Measurements from ENCODE around the gene CCNL2. TPM values are rescaled to one million over a fixed set of nuclear protein-coding genes. Genes with fewer than 3 reads are reported as not detected.

The CCNL2 gene
- total RNA-seq, 2 experiments from 2014 or later = 274 to 281 TPM

GRCh38 chr1:1336931-1337792, 62.0 kb downstream of the CCNL2 start:
- H3K4me3 Mint-ChIP-seq = no peak overlapping the region
- DNase-seq (no peak), ATAC-seq (ENCODE audit: poor library complexity) (no peak)
- H3K36me3 ChIP-seq (ENCODE audit: insufficient read depth, low read length) = peaks cover 12% of the 10 kb centered on the region
- H3K36me3 Mint-ChIP-seq (ENCODE audit: low read depth) = peaks cover 7% of the 10 kb centered on the region
- H3K4me1 ChIP-seq (ENCODE audit: insufficient read depth, low read length) = no peaks in the 10 kb centered on the region
- H3K27me3 Mint-ChIP-seq = no peaks in the 10 kb centered on the region
- intact Hi-C loops (cut with DNase I, micrococcal nuclease) = no loop called here
- no peak overlapping the region for H3K4me3 ChIP-seq (ENCODE audit: low read length)
- H3K9me3 Mint-ChIP-seq = no peaks in the 10 kb centered on the region
- ChIA-PET CTCF (no interaction called here), POLR2A (interaction anchor here (1.0 kb wide), 1 partner anchor 38 kb away, joined by 3 read pairs; the partner anchor contains the start of gene AURKAIP1)
- H3K27ac Mint-ChIP-seq = no peak overlapping the region
- no peak overlapping the region for H3K27ac ChIP-seq (ENCODE audit: low read depth in 1 of 2, low read length in 2 of 2)
- TF ChIP-seq CTCF (IDR thresholded peaks at IDR 0.05) = no peak
- H3K27me3 ChIP-seq (ENCODE audit: control insufficient read depth in 1 of 2, insufficient read depth in 2 of 2, low read length in 2 of 2) = no peaks in the 10 kb centered on the region
- peaks cover 0 to 5% of the 10 kb centered on the region in 2 experiments for H3K9me3 ChIP-seq (ENCODE audit: control insufficient read depth in 1 of 2, insufficient read depth in 1 of 2, low read length in 2 of 2)
- H3K4me1 Mint-ChIP-seq (ENCODE audit: low read depth) = no peaks in the 10 kb centered on the region

- TF ChIP-seq CTCF (IDR thresholded peaks at IDR 0.05) = no peak
- Mint-ChIP-seq H3K27ac (no peak overlapping the region), H3K36me3 (ENCODE audit: low read depth) (peaks cover 7% of the 10 kb centered on the region), H3K27me3 (no peaks in the 10 kb centered on the region), H3K4me3 (no peak overlapping the region), H3K9me3 (no peaks in the 10 kb centered on the region), H3K4me1 (ENCODE audit: low read depth) (no peaks in the 10 kb centered on the region)
- ATAC-seq (ENCODE audit: poor library complexity) = no peak
- ChIA-PET CTCF (no interaction called here), POLR2A (no interaction called here)
- Histone ChIP-seq H3K36me3 (ENCODE audit: insufficient read depth, low read length) (peaks cover 12% of the 10 kb centered on the region), H3K4me1 (ENCODE audit: insufficient read depth, low read length) (no peaks in the 10 kb centered on the region), H3K9me3 (ENCODE audit: control insufficient read depth in 1 of 2, insufficient read depth in 1 of 2, low read length in 2 of 2) (peaks cover 0 to 5% of the 10 kb centered on the region in 2 experiments), H3K27ac (ENCODE audit: low read depth in 1 of 2, low read length in 2 of 2) (no peak overlapping the region), H3K4me3 (ENCODE audit: low read length) (no peak overlapping the region), H3K27me3 (ENCODE audit: control insufficient read depth in 1 of 2, insufficient read depth in 2 of 2, low read length in 2 of 2) (no peaks in the 10 kb centered on the region)
- intact Hi-C loops (cut with DNase I, micrococcal nuclease) = no loop called here
- no peak for DNase-seq
Observed at GRCh38 chr1:1336446-1336845, 62.7 kb downstream of the CCNL2 start.

- H3K4me3 Mint-ChIP-seq = no peak overlapping the region
- intact Hi-C loops (cut with DNase I, micrococcal nuclease) = no loop called here
- Histone ChIP-seq H3K27me3 (ENCODE audit: control insufficient read depth in 1 of 2, insufficient read depth in 2 of 2, low read length in 2 of 2) (no peaks in the 10 kb centered on the region), H3K27ac (ENCODE audit: low read depth in 1 of 2, low read length in 2 of 2) (no peak overlapping the region), H3K36me3 (ENCODE audit: insufficient read depth, low read length) (peaks cover 12% of the 10 kb centered on the region), H3K9me3 (ENCODE audit: control insufficient read depth in 1 of 2, insufficient read depth in 1 of 2, low read length in 2 of 2) (peaks cover 0 to 5% of the 10 kb centered on the region in 2 experiments), H3K4me3 (ENCODE audit: low read length) (no peak overlapping the region), H3K4me1 (ENCODE audit: insufficient read depth, low read length) (no peaks in the 10 kb centered on the region)
- H3K4me1 Mint-ChIP-seq (ENCODE audit: low read depth) = no peaks in the 10 kb centered on the region
- no peak overlapping the region for H3K27ac Mint-ChIP-seq
- TF ChIP-seq CTCF (IDR thresholded peaks at IDR 0.05) = no peak
- ChIA-PET POLR2A (no interaction called here), CTCF (no interaction called here)
- H3K36me3 Mint-ChIP-seq (ENCODE audit: low read depth) = peaks cover 2% of the 10 kb centered on the region
- no peak for DNase-seq
- no peaks in the 10 kb centered on the region for H3K27me3 Mint-ChIP-seq
- no peak for ATAC-seq (ENCODE audit: poor library complexity)
- no peaks in the 10 kb centered on the region for H3K9me3 Mint-ChIP-seq
Observed at GRCh38 chr1:1335792-1336248, 63.3 kb downstream of the CCNL2 start.

Small RNA genes lying within 50 kb of the gene (microRNA-seq; reads per million reads assigned to microRNA genes)
- not detected for gene MIR6808 (ENCODE audit: borderline microRNAs expressed, borderline replicate concordance)

Other genes with a start within 250 kb of the CCNL2 start
- under 1 TPM; 0.11 to 0.59 TPM for gene TTLL10, start 225.5 kb downstream of the CCNL2 start, total RNA-seq
- 10 to 100 TPM; 14.8 to 17.8 TPM for gene TNFRSF18, start 192.7 kb downstream of the CCNL2 start, total RNA-seq
- gene TNFRSF4, start 185.2 kb downstream of the CCNL2 start, total RNA-seq = 10 to 100 TPM; 27.6 to 28.6 TPM
- gene SDF4, start 167.3 kb downstream of the CCNL2 start, total RNA-seq = 10 to 100 TPM; 66.3 to 71.0 TPM
- 1 to 10 TPM; 4.9 to 5.1 TPM for gene B3GALT6, start 167.1 kb downstream of the CCNL2 start, total RNA-seq
- gene C1QTNF12, start 152.6 kb downstream of the CCNL2 start, total RNA-seq = 1 to 10 TPM; 3.4 to 4.8 TPM
- 10 to 100 TPM; 41.4 to 41.5 TPM for gene UBE2J2, start 125.5 kb downstream of the CCNL2 start, total RNA-seq
- 10 to 100 TPM; 12.0 to 13.3 TPM for gene SCNN1D, start 118.9 kb downstream of the CCNL2 start, total RNA-seq
- gene ACAP3, start 91.4 kb downstream of the CCNL2 start, total RNA-seq = 10 to 100 TPM; 45.3 to 46.4 TPM
- 10 to 100 TPM; 18.1 to 19.2 TPM for gene PUSL1, start 90.7 kb downstream of the CCNL2 start, total RNA-seq
- gene INTS11, start 74.7 kb downstream of the CCNL2 start, total RNA-seq = 100 to 1,000 TPM; 130 to 137 TPM
- 10 to 100 TPM; 11.6 to 12.9 TPM for gene CPTP, start 74.5 kb downstream of the CCNL2 start, total RNA-seq
- gene TAS1R3, start 68.1 kb downstream of the CCNL2 start, total RNA-seq = 1 to 10 TPM; 3.3 to 3.4 TPM
- 10 to 100 TPM; 44.9 to 45.5 TPM for gene DVL1, start 49.9 kb downstream of the CCNL2 start, total RNA-seq
- gene MXRA8, start 40.8 kb downstream of the CCNL2 start, total RNA-seq = 1 to 10 TPM; 1.6 to 2.9 TPM
- gene AURKAIP1, start 24.1 kb downstream of the CCNL2 start, total RNA-seq = 10 to 100 TPM; 59.2 to 64.6 TPM
- 100 to 1,000 TPM in 1 of 2 experiments, 10 to 100 TPM in 1; 99.9 to 103 TPM for gene MRPL20, start 8.0 kb upstream of the CCNL2 start, total RNA-seq
- gene ANKRD65, start 21.9 kb upstream of the CCNL2 start, total RNA-seq = not detected
- gene VWA1, start 36.4 kb upstream of the CCNL2 start, total RNA-seq = not detected
- under 1 TPM; 0.28 to 0.74 TPM for gene ATAD3C, start 50.4 kb upstream of the CCNL2 start, total RNA-seq
- gene ATAD3B, start 72.4 kb upstream of the CCNL2 start, total RNA-seq = 10 to 100 TPM; 44.3 to 49.1 TPM
- gene ATAD3A, start 112.8 kb upstream of the CCNL2 start, total RNA-seq = 10 to 100 TPM; 17.0 to 19.5 TPM
- 1 to 10 TPM in 1 of 2 experiments, under 1 TPM in 1; 0.75 to 1.5 TPM for gene TMEM240, start 141.3 kb upstream of the CCNL2 start, total RNA-seq
- gene SSU72, start 175.5 kb upstream of the CCNL2 start, total RNA-seq = 100 to 1,000 TPM in 1 of 2 experiments, 10 to 100 TPM in 1; 95.4 to 101 TPM
- gene FNDC10, start 200.8 kb upstream of the CCNL2 start, total RNA-seq = 1 to 10 TPM; 1.0 to 1.3 TPM
- 10 to 100 TPM; 58.3 to 59.4 TPM for gene MIB2, start 216.2 kb upstream of the CCNL2 start, total RNA-seq
- 1 to 10 TPM; 3.0 to 3.7 TPM for gene MMP23B, start 232.8 kb upstream of the CCNL2 start, total RNA-seq

Measured in CD4-positive, alpha-beta T cell (primary cell).